Upper lobe of left lung (tissue), 6 donors: ENCODE results near the gene MRPL19. TPM values are rescaled to one million over a fixed set of nuclear protein-coding genes. Genes with fewer than 3 reads are reported as not detected.

Experiments used
- ATAC-seq, 2 donors: fragments of 200-7000 bp; cut with Tn5 transposase; one replicate each; pipeline ENCODE4 v1.9.1; 2022; ENCODE audit warnings: mild to moderate bottlenecking in 2 of 2, moderate library complexity in 2 of 2; ENCODE audit not compliant: low FRiP score in 2 of 2
- DNase-seq, 2 donors: peaks; one replicate each; pipeline ENCODE4 v3.0.0-alpha.2; 2019 to 2020
- H3K27ac ChIP-seq, 4 donors: fragments of 200-600 bp; sonication (generic); one replicate each; pipeline ENCODE4 v1.5.1; 2016 to 2019
- H3K27me3 ChIP-seq, 4 donors: fragments of 200-600 bp; sonication (generic); one replicate each; pipeline ENCODE4 v1.5.1; 2017 to 2019
- H3K36me3 ChIP-seq, 4 donors: fragments of 200-600 bp; sonication (generic); one replicate each; pipeline ENCODE4 v1.5.1; 2016 to 2019
- H3K4me1 ChIP-seq, 4 donors: fragments of 200-600 bp; sonication (generic); one replicate each; pipeline ENCODE4 v1.5.1; 2018 to 2019
- H3K4me3 ChIP-seq, 4 donors: fragments of 200-600 bp; sonication (generic); one replicate each; pipeline ENCODE4 v1.5.1; 2017 to 2019; ENCODE audit warnings: mild to moderate bottlenecking in 2 of 4, moderate library complexity in 1 of 4
- H3K9me3 ChIP-seq, 4 donors: fragments of 200-600 bp; sonication (generic); one replicate each; pipeline ENCODE4 v1.5.1; 2018 to 2019
- EP300 ChIP-seq, 4 donors: sonication (generic); formaldehyde crosslinking; IDR thresholded peaks; one replicate each; pipeline ENCODE4 v1.5.1; 2017; ENCODE audit warnings: antibody characterized with exemption in 4 of 4, control low read depth in 2 of 4
- POLR2A ChIP-seq, 4 donors: fragments of 450-650 bp; IDR thresholded peaks; one replicate each; pipeline ENCODE4 v1.5.1; 2016 to 2017; ENCODE audit warnings: antibody characterized with exemption in 4 of 4, mild to moderate bottlenecking in 2 of 4
- POLR2AphosphoS5 ChIP-seq, 2 donors: sonication (generic); formaldehyde crosslinking; IDR thresholded peaks; one replicate each; pipeline ENCODE4 v1.5.1; 2017; ENCODE audit warnings: antibody characterized with exemption in 2 of 2
- WGBS, 2 donors: methylation state at CpG; one replicate each; pipeline ENCODE4 v1.1.5; 2017 to 2018; 5-methylcytosine and 5-hydroxymethylcytosine counted together
- small RNA-seq, 4 donors: library from RNA; depleted of rRNA; stranded (forward); fragments of <200 nt; gene quantifications; one replicate each; pipeline ENCODE3, GENCODE V24; 2016
- total RNA-seq, 6 donors: library from RNA; depleted of rRNA in 4 of 6; stranded (reverse); fragments of >200 nt in 4 of 6; gene quantifications; one replicate each; pipeline versions ENCODE4 v1.1.0 to v1.2.1, GENCODE V29; 2016 to 2021
- TF ChIP-seq, protein P1 (sequence below), 6 experiments: fragments of 450-650 bp in 4 of 6; fragments of 200-600 bp in 2 of 6; sonication (generic) in 2 of 6; IDR thresholded peaks; one replicate each; pipeline ENCODE4 v1.5.1; 2016 to 2019; ENCODE audit warnings: antibody characterized with exemption in 6 of 6
- donor health status: DM: no; HTN: no; CAD: no; lungs with moderate emphysema.
- donor health status: DM: no; HTN: yes; CAD: no; lungs with severe emphysema.

The MRPL19 gene
- total RNA-seq, 6 donors from 2014 or later, result 23.4 to 34.3 (median 30.7) TPM

DNA sequence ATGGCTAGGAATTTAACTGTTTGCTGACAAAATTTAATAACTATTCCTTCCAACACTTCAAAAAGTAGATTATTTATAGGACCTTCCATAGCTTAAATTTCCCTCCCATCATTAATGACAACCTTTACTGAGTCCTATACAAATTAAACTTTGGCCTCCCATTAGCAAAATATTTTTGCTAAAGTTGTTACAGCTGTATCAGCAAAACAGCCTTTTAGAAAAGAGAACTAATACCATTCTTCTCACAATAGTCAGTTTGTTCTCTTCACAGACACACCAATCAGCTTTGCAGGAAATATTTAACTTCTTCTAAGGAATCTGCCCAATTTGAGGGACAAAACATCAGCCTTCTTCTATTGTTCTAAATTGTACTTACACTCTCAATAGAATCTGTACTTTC, 76.1 kb downstream of the MRPL19 start:
- Histone ChIP-seq H3K4me3 (no peak overlapping the region), H3K4me1 (no peaks in the 10 kb centered on the region), H3K9me3 (no peaks in the 10 kb centered on the region), H3K27me3 (no peaks in the 10 kb centered on the region), H3K27ac (no peak overlapping the region), H3K36me3 (no peaks in the 10 kb centered on the region)
- no peak for ATAC-seq
- TF ChIP-seq POLR2A (IDR thresholded peaks at IDR 0.05) (no peak), EP300 (IDR thresholded peaks at IDR 0.05) (no peak), POLR2AphosphoS5 (IDR thresholded peaks at IDR 0.05) (no peak)
- TF ChIP-seq, protein P1, sequence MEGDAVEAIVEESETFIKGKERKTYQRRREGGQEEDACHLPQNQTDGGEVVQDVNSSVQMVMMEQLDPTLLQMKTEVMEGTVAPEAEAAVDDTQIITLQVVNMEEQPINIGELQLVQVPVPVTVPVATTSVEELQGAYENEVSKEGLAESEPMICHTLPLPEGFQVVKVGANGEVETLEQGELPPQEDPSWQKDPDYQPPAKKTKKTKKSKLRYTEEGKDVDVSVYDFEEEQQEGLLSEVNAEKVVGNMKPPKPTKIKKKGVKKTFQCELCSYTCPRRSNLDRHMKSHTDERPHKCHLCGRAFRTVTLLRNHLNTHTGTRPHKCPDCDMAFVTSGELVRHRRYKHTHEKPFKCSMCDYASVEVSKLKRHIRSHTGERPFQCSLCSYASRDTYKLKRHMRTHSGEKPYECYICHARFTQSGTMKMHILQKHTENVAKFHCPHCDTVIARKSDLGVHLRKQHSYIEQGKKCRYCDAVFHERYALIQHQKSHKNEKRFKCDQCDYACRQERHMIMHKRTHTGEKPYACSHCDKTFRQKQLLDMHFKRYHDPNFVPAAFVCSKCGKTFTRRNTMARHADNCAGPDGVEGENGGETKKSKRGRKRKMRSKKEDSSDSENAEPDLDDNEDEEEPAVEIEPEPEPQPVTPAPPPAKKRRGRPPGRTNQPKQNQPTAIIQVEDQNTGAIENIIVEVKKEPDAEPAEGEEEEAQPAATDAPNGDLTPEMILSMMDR (IDR thresholded peaks at IDR 0.05), result no peak
- DNase-seq, result no peak

DNA sequence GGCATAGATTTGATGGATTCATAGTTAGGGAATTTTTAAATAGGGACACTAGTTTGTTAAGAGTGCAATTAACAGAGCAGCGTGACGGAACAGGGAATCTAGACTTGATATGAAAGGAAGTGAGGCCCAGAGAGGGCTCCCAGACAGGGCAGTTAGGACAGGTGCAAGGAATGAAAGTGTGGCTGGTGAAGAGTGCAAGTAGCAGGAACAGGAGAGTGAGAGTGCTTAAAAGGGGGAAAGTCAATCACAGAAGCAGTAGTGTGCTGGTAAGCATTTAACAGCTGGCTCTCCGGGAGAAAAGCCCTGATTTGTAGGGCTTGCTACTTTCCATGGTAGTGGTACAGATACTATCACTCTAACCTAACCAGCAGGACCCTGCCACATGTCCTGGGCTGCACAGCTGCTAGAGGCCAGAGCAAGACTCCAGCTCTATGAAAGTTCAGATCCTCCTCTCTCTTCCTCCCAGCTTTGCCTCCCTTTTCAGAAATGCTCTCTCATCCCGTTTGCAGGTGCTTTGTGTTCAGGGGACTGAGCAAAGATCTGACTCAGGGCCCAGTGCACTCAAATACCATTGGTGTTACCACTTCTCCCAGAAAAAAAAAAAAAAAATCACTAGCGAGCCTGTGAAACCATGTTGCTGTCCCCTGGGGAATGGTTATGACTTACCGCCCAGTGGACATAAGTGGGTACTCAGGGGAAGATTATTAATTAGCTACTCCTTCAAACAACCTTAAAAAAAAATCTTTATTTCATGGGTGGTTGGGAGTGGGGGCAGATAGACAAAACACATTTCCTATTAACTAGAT, 82.2 kb downstream of the MRPL19 start:
- H3K27ac ChIP-seq, result no peak overlapping the region
- H3K4me3 ChIP-seq, result no peak overlapping the region
- WGBS, 2 donors, result 69 to 75% methylated on average over 6 of the region's 6 CpGs
- TF ChIP-seq POLR2AphosphoS5 (IDR thresholded peaks at IDR 0.05), result no peak
- no peaks in the 10 kb centered on the region for H3K27me3 ChIP-seq
- no peaks in the 10 kb centered on the region for H3K4me1 ChIP-seq
- DNase-seq, result no peak
- no peaks in the 10 kb centered on the region for H3K36me3 ChIP-seq
- H3K9me3 ChIP-seq, result no peaks in the 10 kb centered on the region
- ATAC-seq, result no peak

DNA sequence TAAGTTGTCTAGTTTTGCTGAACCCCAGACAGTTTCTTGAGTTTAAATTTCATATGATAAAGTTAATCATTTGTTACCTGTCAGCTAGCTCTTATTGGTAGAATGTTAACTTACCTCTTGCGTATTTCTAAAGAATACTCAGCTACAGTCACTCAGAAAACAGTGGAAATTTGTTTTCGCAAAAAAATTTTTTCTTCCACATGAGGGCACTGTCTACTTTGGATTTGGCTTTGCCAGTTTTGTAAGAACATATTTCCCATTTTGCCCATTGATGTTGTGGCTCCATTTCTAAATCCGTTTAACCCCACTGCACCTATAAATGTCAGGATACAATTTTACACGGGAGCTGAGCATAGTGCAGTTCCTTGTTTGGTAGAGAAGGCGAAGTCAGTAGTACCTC, 83.3 kb downstream of the MRPL19 start:
- 60 to 70% methylated on average over 5 of the region's 5 CpGs for WGBS, 2 donors
- no peaks in the 10 kb centered on the region for H3K36me3 ChIP-seq
- no peak for TF ChIP-seq EP300 (IDR thresholded peaks at IDR 0.05)
- TF ChIP-seq, protein P1 (IDR thresholded peaks at IDR 0.05), result peak in 1 of 6 experiments; percentile 8
- H3K9me3 ChIP-seq, result no peaks in the 10 kb centered on the region
- DNase-seq, result no peak
- no peaks in the 10 kb centered on the region for H3K27me3 ChIP-seq
- no peak overlapping the region for H3K27ac ChIP-seq
- ATAC-seq, result no peak
- H3K4me1 ChIP-seq, result no peaks in the 10 kb centered on the region
- H3K4me3 ChIP-seq, result no peak overlapping the region

DNA sequence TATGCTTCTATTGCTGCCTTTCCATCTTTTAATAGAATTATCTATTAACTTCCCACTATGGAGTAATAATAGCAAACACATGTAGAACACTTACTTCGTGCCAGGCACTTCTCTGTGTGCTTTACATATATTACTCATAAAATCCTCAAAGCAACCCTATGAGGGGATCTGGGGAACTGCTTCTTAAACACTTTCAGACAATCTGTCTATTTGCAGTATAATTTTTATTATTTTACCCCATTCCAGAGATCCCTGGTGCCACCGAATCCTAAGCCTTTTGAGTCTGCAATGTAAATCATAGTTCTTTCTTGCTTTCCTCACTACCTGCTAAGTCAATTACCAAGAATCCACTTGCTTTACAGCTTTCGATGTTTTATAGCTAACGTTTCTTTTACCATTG, 89.7 kb downstream of the MRPL19 start:
- Histone ChIP-seq H3K27me3 (no peaks in the 10 kb centered on the region), H3K4me3 (no peak overlapping the region), H3K9me3 (no peaks in the 10 kb centered on the region), H3K36me3 (no peaks in the 10 kb centered on the region), H3K27ac (no peak overlapping the region), H3K4me1 (no peaks in the 10 kb centered on the region)
- TF ChIP-seq POLR2AphosphoS5 (IDR thresholded peaks at IDR 0.05), result no peak
- TF ChIP-seq POLR2A (IDR thresholded peaks at IDR 0.05), result no peak
- TF ChIP-seq, protein P1 (IDR thresholded peaks at IDR 0.05), result no peak
- no peak for TF ChIP-seq EP300 (IDR thresholded peaks at IDR 0.05)
- ATAC-seq, result no peak
- 76 to 83% methylated on average over 4 of the region's 4 CpGs for WGBS, 2 donors
- no peak for DNase-seq

DNA sequence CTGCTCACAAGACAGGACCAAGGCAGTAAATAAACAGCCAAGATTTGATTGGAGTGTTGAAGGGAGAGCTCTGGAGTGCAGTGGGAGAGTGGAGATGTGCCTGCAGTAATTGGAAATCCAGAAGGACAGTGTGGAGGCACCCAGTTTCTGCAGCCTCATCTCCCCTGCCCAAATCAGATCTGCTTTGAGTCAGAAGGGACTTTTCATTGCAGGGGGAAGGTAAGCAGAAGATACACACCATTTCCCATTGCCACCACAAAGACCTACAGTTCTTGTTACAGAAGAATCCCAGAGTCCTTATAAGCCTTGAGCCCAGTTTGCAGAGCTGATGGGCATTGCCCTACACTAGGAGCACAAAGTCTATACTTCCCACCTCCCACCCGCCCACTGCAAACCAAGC, 91.4 kb downstream of the MRPL19 start:
- no peak for DNase-seq
- no peak for ATAC-seq
- TF ChIP-seq POLR2A (IDR thresholded peaks at IDR 0.05) (no peak), POLR2AphosphoS5 (IDR thresholded peaks at IDR 0.05) (no peak), EP300 (IDR thresholded peaks at IDR 0.05) (no peak)
- TF ChIP-seq, protein P1 (IDR thresholded peaks at IDR 0.05), result no peak
- Histone ChIP-seq H3K27me3 (no peaks in the 10 kb centered on the region), H3K4me1 (no peaks in the 10 kb centered on the region), H3K9me3 (peaks cover 0 to 2% (median 0%) of the 10 kb centered on the region in 4 donors), H3K4me3 (no peak overlapping the region), H3K27ac (no peak overlapping the region), H3K36me3 (no peaks in the 10 kb centered on the region)
- WGBS, 2 donors, result 82 to 100% methylated on average over 1 of the region's 1 CpG

Small RNA genes lying within 50 kb of the gene (small RNA-seq; reads per million reads assigned to genes)
- 0 reads per million in 4 donors for gene RF00012

Other genes starting within 250 kb of the MRPL19 start
- gene EVA1A, start 85.8 kb upstream of the MRPL19 start, total RNA-seq, result 10 to 100 TPM; 30.4 to 96.9 (median 55.0) TPM
- gene GCFC2, start 64.1 kb downstream of the MRPL19 start, total RNA-seq, result 10 to 100 TPM; 13.7 to 75.4 (median 26.4) TPM